Natural killer cell (primary cell): ENCODE data around the gene SLC6A12. TPM values are rescaled to one million over a fixed set of nuclear protein-coding genes. Genes with fewer than 3 reads are reported as not detected.

Source experiments
- ATAC-seq, 3 donors: fragments of 150-1000 bp in 2 of 3; fragments of 200-7000 bp in 1 of 3; cut with Tn5 transposase; 1 replicate in 1 of 3; 2 replicates in 2 of 3; pipeline ENCODE4 v1.10.0; 2021; ENCODE audit warnings: mild to moderate bottlenecking in 2 of 3, moderate library complexity in 2 of 3
- DNase-seq, 2 donors: peaks; one replicate each; pipeline versions ENCODE4 v3.0.0 to v3.0.0-alpha.2; 2013 to 2021; ENCODE audit warnings: mixed read lengths in 1 of 2
- H3K27ac ChIP-seq: one replicate; pipeline ENCODE4 v1.5.1; 2013; ENCODE audit warnings: mild to moderate bottlenecking, low read length
- H3K27me3 ChIP-seq: one replicate; pipeline ENCODE4 v1.6.1; 2013; ENCODE audit warnings: low read length; ENCODE audit not compliant: control insufficient read depth, insufficient read depth
- H3K36me3 ChIP-seq: one replicate; pipeline ENCODE4 v1.6.1; 2013; ENCODE audit warnings: low read length; ENCODE audit not compliant: control insufficient read depth, insufficient read depth
- H3K4me1 ChIP-seq: one replicate; pipeline ENCODE4 v1.6.1; 2013; ENCODE audit warnings: low read length; ENCODE audit not compliant: control insufficient read depth, insufficient read depth
- H3K4me3 ChIP-seq: one replicate; pipeline ENCODE4 v1.5.1; 2013; ENCODE audit warnings: low read length
- H3K9me3 ChIP-seq: one replicate; pipeline ENCODE4 v1.6.1; 2013; ENCODE audit warnings: low read length; ENCODE audit not compliant: control insufficient read depth, insufficient read depth
- H3K27ac Mint-ChIP-seq, 2 donors: one replicate each; pipeline ENCODE4 v1.8.0; 2022; ENCODE audit warnings: mild to moderate bottlenecking in 2 of 2, mixed read lengths in 2 of 2, moderate library complexity in 1 of 2
- H3K27me3 Mint-ChIP-seq, 2 donors: one replicate each; pipeline ENCODE4 v1.8.0; 2022; ENCODE audit warnings: low read depth in 2 of 2, mixed read lengths in 2 of 2
- H3K36me3 Mint-ChIP-seq: one replicate; pipeline ENCODE4 v1.8.0; 2022; ENCODE audit warnings: mixed read lengths
- H3K4me1 Mint-ChIP-seq, 2 donors: one replicate each; pipeline ENCODE4 v1.8.0; 2022; ENCODE audit warnings: mixed read lengths in 2 of 2
- H3K4me3 Mint-ChIP-seq: one replicate; pipeline ENCODE4 v1.8.0; 2022; ENCODE audit warnings: mild to moderate bottlenecking, moderate library complexity, mixed read lengths
- H3K9me3 Mint-ChIP-seq, 2 donors: one replicate each; pipeline ENCODE4 v1.8.0; 2022; ENCODE audit warnings: mixed read lengths in 2 of 2
- CTCF ChIP-seq: fragments of 200-600 bp; IDR thresholded peaks from one replicate; pipeline ENCODE4 v1.8.0; 2022; ENCODE audit warnings: antibody characterized with exemption
- WGBS: methylation state at CpG from one replicate; pipeline ENCODE4 v1.1.7; 2013; ENCODE audit warnings: missing lambda C conversion rate; ENCODE audit not compliant: insufficient coverage; 5-methylcytosine and 5-hydroxymethylcytosine counted together
- intact Hi-C: fragments of 100-400 bp; cut with micrococcal nuclease; formaldehyde crosslinking; loops from one replicate; pipeline ENCODE4 v1.14.2; 2022
- total RNA-seq, 4 donors: library from RNA; stranded (reverse); fragments of 120-200 nt in 1 of 4; gene quantifications; one replicate each; pipeline versions ENCODE4 v1.2.3 to v1.2.4, GENCODE V29; 2013 to 2022

Gene SLC6A12
- total RNA-seq, 3 donors from 2014 or later (not counting 1 experiment from before 2014, with no cell fraction given), result 0.54 to 0.70 TPM; not detected in 1

- Histone ChIP-seq H3K9me3 (no peaks in the 10 kb centered on the region), H3K27me3 (peaks cover 4% of the 10 kb centered on the region), H3K36me3 (no peaks in the 10 kb centered on the region), H3K4me3 (no peak overlapping the region), H3K4me1 (peaks cover 25% of the 10 kb centered on the region), H3K27ac (no peak overlapping the region)
- H3K4me3 Mint-ChIP-seq, result no peak overlapping the region
- peaks cover 5 to 17% of the 10 kb centered on the region in 2 donors for H3K4me1 Mint-ChIP-seq
- H3K36me3 Mint-ChIP-seq, result no peaks in the 10 kb centered on the region
- no peak overlapping the region for H3K27ac Mint-ChIP-seq
- ATAC-seq (no peak), DNase-seq (no peak)
- H3K9me3 Mint-ChIP-seq, result no peaks in the 10 kb centered on the region
- intact Hi-C loops, result no loop called here
- H3K27me3 Mint-ChIP-seq, result peaks cover 27 to 30% of the 10 kb centered on the region in 2 donors
- no peak for TF ChIP-seq CTCF
- 55% methylated on average over 11 of the region's 11 CpGs for WGBS
Measured at GRCh38 chr12:186006-186625, 27.8 kb downstream of the SLC6A12 start.

- peaks cover 4% of the 10 kb centered on the region for H3K27me3 ChIP-seq
- peaks cover 31% of the 10 kb centered on the region for H3K4me1 ChIP-seq
- DNase-seq (no peak), ATAC-seq (no peak)
- Mint-ChIP-seq H3K4me3 (no peak overlapping the region), H3K27me3 (peaks cover 27 to 30% of the 10 kb centered on the region in 2 donors), H3K9me3 (no peaks in the 10 kb centered on the region), H3K27ac (no peak overlapping the region), H3K36me3 (no peaks in the 10 kb centered on the region), H3K4me1 (peaks cover 8 to 21% of the 10 kb centered on the region in 2 donors)
- H3K4me3 ChIP-seq, result no peak overlapping the region
- no peak overlapping the region for H3K27ac ChIP-seq
- TF ChIP-seq CTCF, result no peak
- 75% methylated on average over 8 of the region's 8 CpGs for WGBS
- H3K36me3 ChIP-seq, result no peaks in the 10 kb centered on the region
- intact Hi-C loops, result no loop called here
- no peaks in the 10 kb centered on the region for H3K9me3 ChIP-seq
Measured at GRCh38 chr12:185576-185955, 28.4 kb downstream of the SLC6A12 start.

GRCh38 chr12:184811-185575, 29.0 kb downstream of the SLC6A12 start:
- Mint-ChIP-seq H3K4me3 (no peak overlapping the region), H3K9me3 (no peaks in the 10 kb centered on the region), H3K27ac (no peak overlapping the region), H3K4me1 (peaks cover 13 to 26% of the 10 kb centered on the region in 2 donors), H3K27me3 (peaks cover 27% of the 10 kb centered on the region in 2 donors), H3K36me3 (no peaks in the 10 kb centered on the region)
- no peak for TF ChIP-seq CTCF
- no peak overlapping the region for H3K4me3 ChIP-seq
- no peaks in the 10 kb centered on the region for H3K9me3 ChIP-seq
- intact Hi-C loops, result no loop called here
- 56% methylated on average over 13 of the region's 13 CpGs for WGBS
- H3K27ac ChIP-seq, result no peak overlapping the region
- no peaks in the 10 kb centered on the region for H3K36me3 ChIP-seq
- DNase-seq, result no peak
- no peak for ATAC-seq
- peaks cover 4% of the 10 kb centered on the region for H3K27me3 ChIP-seq
- H3K4me1 ChIP-seq, result peaks cover 36% of the 10 kb centered on the region
